Measurements from ENCODE around the gene TMEM129.

The TMEM129 gene

DNA sequence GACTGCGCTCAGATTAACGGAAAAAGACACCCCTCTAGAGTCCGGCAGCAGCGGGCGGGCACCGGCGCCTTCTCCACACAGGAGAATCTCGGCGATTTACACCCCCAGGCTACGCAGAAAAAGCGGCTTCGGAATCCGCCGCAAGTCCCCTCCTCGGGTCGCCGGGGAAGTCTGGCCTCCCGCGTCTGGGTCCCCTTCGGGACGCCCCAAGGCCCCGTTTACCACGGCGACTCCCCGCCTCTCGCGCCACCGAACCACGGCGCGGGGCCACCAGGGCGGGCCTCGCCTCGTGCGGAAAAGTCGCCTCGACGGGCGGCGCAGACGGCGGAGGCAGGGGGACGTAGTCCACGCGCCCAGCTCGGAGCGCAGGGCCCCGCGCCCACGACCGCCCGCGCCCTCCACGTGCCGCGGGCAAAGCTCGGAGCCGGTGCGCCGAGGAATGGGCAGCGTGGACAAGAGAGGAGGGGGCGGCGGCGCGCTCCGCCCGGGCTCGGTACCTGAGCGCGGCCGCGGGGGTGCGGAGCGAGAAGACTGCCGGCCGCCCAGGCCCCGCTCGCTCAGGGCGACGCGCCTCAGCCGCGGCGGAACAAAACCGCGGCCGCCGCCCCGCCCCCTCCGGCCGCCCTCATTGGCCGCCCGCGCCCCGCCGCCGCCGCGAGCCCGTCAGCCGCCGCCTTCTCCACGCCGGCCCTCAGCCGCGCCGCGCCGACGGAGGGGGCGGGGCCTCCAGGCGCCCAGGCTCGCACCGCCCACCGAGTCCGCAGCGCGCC is 37.2 kb downstream of the TMEM129 start, which contains the start of gene FAM53A:
TSS of gene FAM53A (minus strand) at position 578 of the 770 bp plus-strand sequence. CDS start 15,572 bp downstream, outside the sequence.
- H3K4me1 ChIP-seq (ENCODE audit: control insufficient read depth, insufficient read depth, low read length): no peaks in the 10 kb centered on the region; the same call in 1 of the 2 replicates
- peak; percentile 53; the same call in 1 of the 2 replicates for TF ChIP-seq ZFHX2 (tag by site-specific recombination; conservative IDR thresholded peaks at IDR 0.05)
- TF ChIP-seq ZNF211 (tag by site-specific recombination; IDR thresholded peaks at IDR 0.05; ENCODE audit: low read depth): no peak
- TF ChIP-seq ZNF561 (tag by site-specific recombination; IDR thresholded peaks at IDR 0.05; ENCODE audit: borderline replicate concordance): 0 out of 2 replicates have a peak, but pooled peaks have one; percentile 57
- TF ChIP-seq, protein P1, sequence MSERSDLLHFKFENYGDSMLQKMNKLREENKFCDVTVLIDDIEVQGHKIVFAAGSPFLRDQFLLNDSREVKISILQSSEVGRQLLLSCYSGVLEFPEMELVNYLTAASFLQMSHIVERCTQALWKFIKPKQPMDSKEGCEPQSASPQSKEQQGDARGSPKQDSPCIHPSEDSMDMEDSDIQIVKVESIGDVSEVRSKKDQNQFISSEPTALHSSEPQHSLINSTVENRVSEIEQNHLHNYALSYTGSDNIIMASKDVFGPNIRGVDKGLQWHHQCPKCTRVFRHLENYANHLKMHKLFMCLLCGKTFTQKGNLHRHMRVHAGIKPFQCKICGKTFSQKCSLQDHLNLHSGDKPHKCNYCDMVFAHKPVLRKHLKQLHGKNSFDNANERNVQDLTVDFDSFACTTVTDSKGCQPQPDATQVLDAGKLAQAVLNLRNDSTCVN (tag by site-specific recombination; optimal IDR thresholded peaks at IDR 0.05): peak; percentile 30
- H3K36me3 ChIP-seq (ENCODE audit: control insufficient read depth in 2 of 2, insufficient read depth in 1 of 2, low read length in 2 of 2): no peaks in the 10 kb centered on the region; a peak in 1 of 3 replicates
- H3K9me3 ChIP-seq (ENCODE audit: control insufficient read depth, insufficient read depth, low read depth, low read length): no peaks in the 10 kb centered on the region
- H3K4me3 ChIP-seq (ENCODE audit: low read depth, low read length): peak within 1 kb of the TSS; percentile 31
- peak within 1 kb of the TSS; percentile 51; the same call in 1 of the 2 replicates for H3K27ac ChIP-seq (ENCODE audit: extremely low read depth, low read depth, low read length)
- ChIA-PET CTCF (interaction anchor here (1.0 kb wide), 1 partner anchor 9 kb away, joined by 9 read pairs; no protein-coding TSS in a partner anchor), POLR2A (no interaction called here)

GRCh38 chr4:1683261-1683735 is 37.8 kb downstream of the TMEM129 start:
- H3K4me1 ChIP-seq (ENCODE audit: control insufficient read depth, insufficient read depth, low read length): no peaks in the 10 kb centered on the region; the same call in 1 of the 2 replicates
- ChIA-PET CTCF (interaction anchor here (0.6 to 1.0 kb wide), 2 partner anchors 9 to 56 kb away, joined by 4 to 9 read pairs; no protein-coding TSS in a partner anchor), POLR2A (no interaction called here)
- TF ChIP-seq ZBTB17 (tag by site-specific recombination; IDR thresholded peaks at IDR 0.05) (0 out of 2 replicates have a peak, but pooled peaks have one; percentile 19), ZNF530 (tag by site-specific recombination; IDR thresholded peaks at IDR 0.05; ENCODE audit: low read depth) (no peak)
- no peaks in the 10 kb centered on the region for H3K36me3 ChIP-seq (ENCODE audit: control insufficient read depth in 2 of 2, insufficient read depth in 1 of 2, low read length in 2 of 2)
- no peaks in the 10 kb centered on the region for H3K9me3 ChIP-seq (ENCODE audit: control insufficient read depth, insufficient read depth, low read depth, low read length)
- H3K27ac ChIP-seq (ENCODE audit: extremely low read depth, low read depth, low read length): no peak overlapping the region
- no peak overlapping the region; the same call in 1 of the 2 replicates for H3K4me3 ChIP-seq (ENCODE audit: low read depth, low read length)

- Histone ChIP-seq H3K4me3 (ENCODE audit: low read depth, low read length) (no peak overlapping the region), H3K4me1 (ENCODE audit: control insufficient read depth, insufficient read depth, low read length) (no peaks in the 10 kb centered on the region; the same call in 1 of the 2 replicates), H3K36me3 (ENCODE audit: control insufficient read depth in 2 of 2, insufficient read depth in 1 of 2, low read length in 2 of 2) (no peaks in the 10 kb centered on the region), H3K27ac (ENCODE audit: extremely low read depth, low read depth, low read length) (no peak overlapping the region), H3K9me3 (ENCODE audit: control insufficient read depth, insufficient read depth, low read depth, low read length) (no peaks in the 10 kb centered on the region)
- ChIA-PET CTCF (interaction anchor here (0.6 kb wide), 1 partner anchor 57 kb away, joined by 4 read pairs; no protein-coding TSS in a partner anchor), POLR2A (no interaction called here)
- TF ChIP-seq PRDM2 (tag by site-specific recombination; IDR thresholded peaks at IDR 0.05; ENCODE audit: borderline replicate concordance): no peak
- TF ChIP-seq, protein P2, sequence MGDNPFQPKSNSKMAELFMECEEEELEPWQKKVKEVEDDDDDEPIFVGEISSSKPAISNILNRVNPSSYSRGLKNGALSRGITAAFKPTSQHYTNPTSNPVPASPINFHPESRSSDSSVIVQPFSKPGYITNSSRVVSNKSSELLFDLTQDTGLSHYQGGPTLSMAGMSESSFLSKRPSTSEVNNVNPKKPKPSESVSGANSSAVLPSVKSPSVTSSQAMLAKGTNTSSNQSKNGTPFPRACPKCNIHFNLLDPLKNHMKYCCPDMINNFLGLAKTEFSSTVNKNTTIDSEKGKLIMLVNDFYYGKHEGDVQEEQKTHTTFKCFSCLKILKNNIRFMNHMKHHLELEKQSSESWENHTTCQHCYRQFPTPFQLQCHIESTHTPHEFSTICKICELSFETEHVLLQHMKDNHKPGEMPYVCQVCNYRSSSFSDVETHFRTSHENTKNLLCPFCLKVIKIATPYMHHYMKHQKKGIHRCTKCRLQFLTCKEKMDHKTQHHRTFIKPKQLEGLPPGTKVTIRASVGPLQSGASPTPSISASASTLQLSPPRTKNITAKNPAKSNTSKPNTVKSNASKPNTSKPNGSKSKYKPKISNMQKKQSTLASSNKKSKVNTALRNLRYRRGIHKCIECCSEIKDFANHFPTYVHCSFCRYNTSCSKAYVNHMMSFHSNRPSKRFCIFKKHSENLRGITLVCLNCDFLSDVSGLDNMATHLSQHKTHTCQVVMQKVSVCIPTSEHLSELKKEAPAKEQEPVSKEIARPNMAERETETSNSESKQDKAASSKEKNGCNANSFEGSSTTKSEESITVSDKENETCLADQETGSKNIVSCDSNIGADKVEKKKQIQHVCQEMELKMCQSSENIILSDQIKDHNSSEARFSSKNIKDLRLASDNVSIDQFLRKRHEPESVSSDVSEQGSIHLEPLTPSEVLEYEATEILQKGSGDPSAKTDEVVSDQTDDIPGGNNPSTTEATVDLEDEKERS (tag by site-specific recombination; IDR thresholded peaks at IDR 0.05): no peak
- no peak for TF ChIP-seq ZNF335 (tag by site-specific recombination; conservative IDR thresholded peaks at IDR 0.05)
- TF ChIP-seq ZNF558 (tag by site-specific recombination; IDR thresholded peaks at IDR 0.05): no peak
- no peak for TF ChIP-seq ZSCAN30 (tag by site-specific recombination; IDR thresholded peaks at IDR 0.05)
- TF ChIP-seq IKZF3 (tag by site-specific recombination; IDR thresholded peaks at IDR 0.05): no peak
These were observed 38.3 kb downstream of the TMEM129 start for GRCh38 chr4:1682860-1683259.
